ENCODE data around the gene NRP2. TPM values are rescaled to one million over a fixed set of nuclear protein-coding genes. Genes with fewer than 3 reads are reported as not detected.

The NRP2 gene
- total and polyA plus RNA-seq, 9 donors = 47.9 to 143 (median 106) TPM

GRCh38 chr2:205803500-205803899, 121.2 kb downstream of the NRP2 start:
- no peak overlapping the region for H3K27ac ChIP-seq
- intact Hi-C loops (cut with DNase I) = no loop called here
- H3K4me3 ChIP-seq = no peak overlapping the region
- no peak for DNase-seq
- TF ChIP-seq EP300 (IDR thresholded peaks at IDR 0.05) = no peak
- no peak for TF ChIP-seq CTCF (IDR thresholded peaks at IDR 0.05)
- no peak for TF ChIP-seq POLR2A (IDR thresholded peaks at IDR 0.05)
- no peaks in the 10 kb centered on the region for H3K27me3 ChIP-seq
- peaks cover 9% of the 10 kb centered on the region for H3K4me1 ChIP-seq (ENCODE audit: insufficient read depth)
- H3K9me3 ChIP-seq = peaks cover 0 to 4% of the 10 kb centered on the region in 2 donors
- no peaks in the 10 kb centered on the region for H3K36me3 ChIP-seq
- 85 to 96% (median 93%) methylated on average over 1 of the region's 1 CpG for WGBS, 3 donors

- Histone ChIP-seq H3K4me3 (no peak overlapping the region), H3K27ac (no peak overlapping the region), H3K27me3 (no peaks in the 10 kb centered on the region), H3K9me3 (no peaks in the 10 kb centered on the region), H3K4me1 (ENCODE audit: insufficient read depth) (peaks cover 7% of the 10 kb centered on the region), H3K36me3 (no peaks in the 10 kb centered on the region)
- TF ChIP-seq POLR2A (IDR thresholded peaks at IDR 0.05) (no peak), EP300 (IDR thresholded peaks at IDR 0.05) (no peak)
- 88 to 91% (median 91%) methylated on average over 8 of the region's 8 CpGs for WGBS, 3 donors
- intact Hi-C loops (cut with DNase I) = no loop called here
- no peak for DNase-seq
Observed at GRCh38 chr2:205805136-205805535, 122.8 kb downstream of the NRP2 start.

- no peak for TF ChIP-seq POLR2A (IDR thresholded peaks at IDR 0.05)
- no peak for TF ChIP-seq CTCF (IDR thresholded peaks at IDR 0.05)
- no peak for TF ChIP-seq EP300 (IDR thresholded peaks at IDR 0.05)
- Histone ChIP-seq H3K4me3 (no peak overlapping the region), H3K36me3 (no peaks in the 10 kb centered on the region), H3K9me3 (no peaks in the 10 kb centered on the region), H3K27ac (no peak overlapping the region), H3K27me3 (no peaks in the 10 kb centered on the region), H3K4me1 (ENCODE audit: insufficient read depth) (peaks cover 1% of the 10 kb centered on the region)
- intact Hi-C loops (cut with DNase I) = no loop called here
- WGBS, 3 donors = 85 to 88% (median 86%) methylated on average over 18 of the region's 18 CpGs
- DNase-seq = no peak
Observed at GRCh38 chr2:205806143-205806905, 124.0 kb downstream of the NRP2 start.

GRCh38 chr2:205807229-205807628, 124.9 kb downstream of the NRP2 start:
- Histone ChIP-seq H3K27ac (no peak overlapping the region), H3K9me3 (no peaks in the 10 kb centered on the region), H3K4me3 (no peak overlapping the region), H3K27me3 (no peaks in the 10 kb centered on the region), H3K4me1 (ENCODE audit: insufficient read depth) (no peaks in the 10 kb centered on the region), H3K36me3 (no peaks in the 10 kb centered on the region)
- WGBS, 3 donors = 95 to 99% (median 96%) methylated on average over 3 of the region's 3 CpGs
- DNase-seq = no peak
- intact Hi-C loops (cut with DNase I) = no loop called here
- TF ChIP-seq POLR2A (IDR thresholded peaks at IDR 0.05) (no peak), CTCF (IDR thresholded peaks at IDR 0.05) (no peak), EP300 (IDR thresholded peaks at IDR 0.05) (no peak)

GRCh38 chr2:205807758-205808157, 125.5 kb downstream of the NRP2 start:
- no peaks in the 10 kb centered on the region for H3K27me3 ChIP-seq
- no peak for DNase-seq
- no peaks in the 10 kb centered on the region for H3K9me3 ChIP-seq
- intact Hi-C loops (cut with DNase I) = no loop called here
- H3K36me3 ChIP-seq = no peaks in the 10 kb centered on the region
- WGBS, 3 donors = 85 to 89% (median 87%) methylated on average over 6 of the region's 6 CpGs
- no peak overlapping the region for H3K27ac ChIP-seq
- no peak overlapping the region for H3K4me3 ChIP-seq
- no peaks in the 10 kb centered on the region for H3K4me1 ChIP-seq (ENCODE audit: insufficient read depth)
- TF ChIP-seq POLR2A (IDR thresholded peaks at IDR 0.05) (no peak), CTCF (IDR thresholded peaks at IDR 0.05) (no peak), EP300 (IDR thresholded peaks at IDR 0.05) (no peak)

Data from ovary (tissue), 9 donors.